NCI-H446 treated with DMSO at 0.1 percent for 48 hours (cell line): ENCODE measurements around the gene SLC39A2.
A peak's percentile ranks its signal among the peaks of the same experiment; 100 is the strongest.
"Not testable (repeated sequence)": the region's sequence is repeated elsewhere in the genome, so short reads cannot be mapped to it uniquely, and the experiment has no call there.

Experiments
- DNase-seq: peaks from one replicate; lab custom pipeline; 2025; lab: John Stamatoyannopoulos, UW

SLC39A2 gene, protein sequence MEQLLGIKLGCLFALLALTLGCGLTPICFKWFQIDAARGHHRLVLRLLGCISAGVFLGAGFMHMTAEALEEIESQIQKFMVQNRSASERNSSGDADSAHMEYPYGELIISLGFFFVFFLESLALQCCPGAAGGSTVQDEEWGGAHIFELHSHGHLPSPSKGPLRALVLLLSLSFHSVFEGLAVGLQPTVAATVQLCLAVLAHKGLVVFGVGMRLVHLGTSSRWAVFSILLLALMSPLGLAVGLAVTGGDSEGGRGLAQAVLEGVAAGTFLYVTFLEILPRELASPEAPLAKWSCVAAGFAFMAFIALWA

DNA sequence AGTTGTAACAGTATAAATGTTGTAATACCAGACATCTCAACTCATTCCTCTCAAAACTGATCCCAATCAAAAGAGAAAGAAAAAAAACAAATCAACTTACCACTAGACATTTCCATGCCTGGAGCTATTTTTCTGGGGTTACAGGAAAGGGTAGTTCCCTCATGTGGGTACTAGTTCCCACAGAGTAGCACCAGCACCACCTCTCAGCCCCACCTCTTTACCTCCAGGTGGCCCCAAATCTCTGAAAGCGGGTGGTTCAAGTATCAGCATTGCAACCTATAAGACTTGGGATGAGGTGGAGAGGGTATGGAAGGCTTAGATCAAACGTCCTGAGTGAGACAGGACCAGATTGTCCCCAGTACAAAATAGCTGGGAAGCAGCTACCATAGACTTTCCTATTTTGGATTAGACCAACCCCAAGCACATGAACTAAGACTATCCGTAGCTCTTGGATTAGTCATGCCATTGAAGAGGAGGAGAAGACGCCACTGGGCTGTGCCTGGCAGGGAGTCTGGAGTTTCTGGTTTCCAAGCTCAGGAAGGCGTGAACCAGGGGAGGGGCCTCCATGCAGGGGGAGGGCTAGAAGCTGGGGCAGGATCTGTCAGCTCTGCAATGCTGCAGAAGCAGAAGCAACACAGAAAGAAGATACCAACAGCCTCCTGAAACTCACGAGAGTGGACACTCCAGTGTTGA, at the start of gene SLC39A2:
Gene SLC39A2, plus strand, starts transcription at position 620 of the 693 bp plus-strand sequence. CDS start 154 bp downstream, outside the sequence.
- no peak for DNase-seq

- not testable (repeated sequence) for DNase-seq
Observed at GRCh38 chr14:20954736-20955537, 44.2 kb upstream of the SLC39A2 start, which contains the start of gene RNASE2. TSS of gene RNASE2 (plus strand) at chr14:20955487. CDS start at chr14:20955772, 285 bp downstream.

- DNase-seq = not testable (repeated sequence)
Observed at GRCh38 chr14:20955538-20955873, 43.6 kb upstream of the SLC39A2 start.

DNA sequence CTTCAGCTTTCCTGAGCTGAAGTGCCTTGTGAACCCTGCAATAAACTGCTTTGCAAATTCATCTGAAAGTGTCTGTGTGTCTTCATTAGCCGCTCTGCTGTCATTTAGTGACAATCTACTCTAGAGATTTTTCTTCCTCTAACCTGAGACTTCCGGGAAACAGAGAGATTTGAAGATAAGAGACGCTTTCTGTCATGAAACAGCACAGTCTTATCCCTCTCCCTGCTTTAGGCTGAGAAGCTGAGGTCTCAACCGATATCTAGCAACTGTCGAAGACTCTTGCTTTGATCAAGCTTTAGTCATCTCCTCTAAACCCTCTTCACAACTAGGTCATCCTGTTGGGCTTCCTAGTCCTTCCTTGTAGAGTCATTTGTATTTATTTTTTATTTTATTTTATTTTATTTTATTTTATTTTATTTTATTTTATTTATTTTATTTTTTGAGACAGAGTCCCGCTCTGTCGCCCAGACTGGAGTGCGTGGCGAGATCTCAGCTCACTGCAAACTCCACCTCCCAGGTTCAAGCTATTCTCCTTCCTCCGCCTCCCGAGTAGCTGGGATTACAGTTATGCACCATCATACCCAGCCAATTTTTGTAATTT, 42.6 kb upstream of the SLC39A2 start:
- DNase-seq = no peak

GRCh38 chr14:20958946-20959345, 40.1 kb upstream of the SLC39A2 start:
- DNase-seq = not testable (repeated sequence)

DNA sequence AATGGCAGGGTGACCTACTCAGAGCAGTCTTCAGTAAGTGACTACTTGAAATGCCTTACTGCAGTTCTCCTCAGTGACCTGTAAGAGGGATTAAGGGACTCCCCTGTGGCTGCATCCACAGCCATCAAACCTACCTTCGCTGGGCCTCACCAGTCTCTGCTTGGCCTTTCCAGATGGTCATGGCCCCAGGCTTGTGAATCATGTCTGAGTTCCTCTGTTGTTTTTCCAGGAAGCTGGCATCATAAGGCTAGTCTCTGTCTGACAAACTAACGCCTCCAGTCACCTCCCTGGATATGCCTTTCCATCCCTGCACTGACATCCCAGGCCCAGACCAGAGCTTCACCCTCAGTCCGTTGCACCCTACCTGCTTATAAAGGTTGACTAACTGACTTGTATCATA, 29.8 kb upstream of the SLC39A2 start:
- DNase-seq = no peak

GRCh38 chr14:20970647-20970982, 28.5 kb upstream of the SLC39A2 start:
- no peak for DNase-seq

GRCh38 chr14:20970983-20971704, 27.9 kb upstream of the SLC39A2 start:
- DNase-seq = peak; percentile 72

- DNase-seq = no peak
Observed at GRCh38 chr14:20971705-20972021, 27.4 kb upstream of the SLC39A2 start.

- no peak for DNase-seq
Observed at GRCh38 chr14:20973501-20973900, 25.6 kb upstream of the SLC39A2 start.

GRCh38 chr14:20976291-20976690, 22.8 kb upstream of the SLC39A2 start:
- no peak for DNase-seq

DNA sequence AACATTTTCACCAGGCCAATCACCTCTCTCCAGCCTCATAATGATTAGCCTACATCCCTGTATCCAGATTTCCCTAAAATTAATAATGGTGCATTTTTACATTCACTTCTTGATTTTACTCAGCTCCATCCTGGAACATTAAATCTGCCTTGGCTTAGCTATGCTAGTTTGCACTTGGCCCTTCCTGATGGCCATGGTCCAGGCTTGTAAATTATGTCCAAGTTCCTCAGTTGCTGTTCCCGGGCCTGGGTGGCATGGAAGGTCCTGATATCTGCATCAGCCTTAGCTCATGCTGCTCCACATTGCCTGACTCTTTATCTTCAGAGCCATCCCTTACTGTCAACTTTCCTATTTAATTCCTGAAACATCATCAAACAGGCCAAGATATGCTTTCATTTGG, 20.4 kb upstream of the SLC39A2 start:
- no peak for DNase-seq

DNA sequence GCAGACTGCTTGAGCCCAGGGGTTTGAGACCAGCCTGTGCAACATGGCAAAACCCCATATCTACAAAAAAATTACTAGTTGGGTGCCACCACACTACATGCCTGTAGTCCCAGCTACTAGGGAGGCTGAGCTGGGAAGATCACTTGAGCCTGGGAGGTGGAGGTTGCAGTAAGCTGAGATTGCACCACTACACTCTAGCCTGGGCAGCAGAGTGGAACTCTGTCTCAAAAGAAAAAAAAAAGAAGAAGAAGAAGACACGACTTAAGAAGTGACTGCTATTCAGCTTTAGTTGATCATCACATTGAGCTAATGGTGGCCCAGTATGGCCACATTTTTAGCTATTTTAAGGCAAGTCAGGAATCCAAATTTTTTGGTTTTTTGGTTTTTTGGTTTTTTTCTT, 18.2 kb upstream of the SLC39A2 start:
- no peak for DNase-seq

DNA sequence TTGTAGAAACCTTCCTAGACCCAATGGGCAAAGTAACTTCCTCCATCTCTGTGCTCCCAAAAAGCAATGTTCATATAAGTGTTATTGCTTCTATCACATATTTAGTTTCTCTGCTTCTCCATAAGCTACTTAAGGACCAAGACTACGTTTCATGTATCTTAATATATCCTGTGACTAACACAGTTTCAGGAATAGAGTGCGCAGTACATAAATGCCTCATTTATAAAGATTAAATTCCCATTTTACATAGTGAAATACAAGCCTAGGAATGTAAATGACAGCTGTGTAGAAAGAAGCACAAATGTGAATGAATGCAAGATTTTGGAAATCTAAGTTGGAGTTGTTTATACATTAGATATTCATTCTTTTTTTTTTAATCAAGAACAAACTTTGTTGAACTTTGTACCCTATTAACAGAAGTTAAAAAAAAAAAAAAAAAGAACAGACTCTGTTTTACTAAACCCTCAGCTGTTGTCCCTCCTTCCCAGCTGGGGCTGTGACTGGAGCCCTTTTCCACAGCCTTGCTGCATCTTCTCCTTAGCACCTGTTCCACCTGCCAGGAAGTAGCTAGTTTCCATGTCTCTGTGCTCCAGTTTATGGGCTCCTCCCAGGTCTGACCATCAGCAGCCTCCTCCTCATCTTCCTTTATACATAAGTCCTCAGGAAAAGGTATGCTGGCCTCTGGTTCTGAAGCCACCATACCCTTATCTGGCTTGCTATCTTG, 16.3 kb upstream of the SLC39A2 start:
- no peak for DNase-seq

GRCh38 chr14:20985650-20986049, 13.4 kb upstream of the SLC39A2 start:
- not testable (repeated sequence) for DNase-seq

DNA sequence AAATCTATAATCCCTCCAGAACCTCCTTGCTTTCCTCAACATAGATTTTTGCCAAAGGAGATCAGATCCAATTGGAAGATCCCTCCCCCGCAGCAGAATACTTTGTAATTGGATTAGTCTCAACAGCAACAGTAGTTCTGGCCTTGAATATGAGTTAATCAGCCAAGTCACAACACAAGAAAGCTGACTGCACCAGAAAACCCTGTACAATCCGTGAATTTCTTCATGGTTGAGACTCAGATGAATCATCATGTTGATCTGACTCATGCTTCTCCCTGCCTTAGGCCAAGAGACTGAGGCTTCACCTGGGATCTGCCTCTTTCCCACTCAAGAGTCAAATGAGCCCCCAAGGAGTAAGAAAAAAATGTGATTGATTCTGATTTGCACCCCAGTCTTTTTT, 12.3 kb upstream of the SLC39A2 start:
- peak; percentile 52 for DNase-seq

GRCh38 chr14:20988717-20989470, 10.2 kb upstream of the SLC39A2 start:
- DNase-seq = no peak

DNA sequence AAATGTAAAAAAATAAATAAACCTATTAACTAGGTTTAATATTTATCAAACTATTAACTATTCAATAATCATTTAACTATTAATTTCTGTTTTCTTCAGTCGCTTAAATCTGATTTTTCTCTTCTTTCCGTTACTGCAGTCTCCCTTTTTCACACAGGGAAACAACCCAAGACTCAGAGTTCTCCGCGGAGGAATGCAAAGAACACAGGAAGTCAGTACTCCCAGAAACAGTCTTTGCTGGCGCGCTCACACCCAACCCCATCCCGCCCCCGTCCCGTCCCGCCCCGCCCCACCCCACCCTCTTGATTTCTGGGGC, 9.7 kb upstream of the SLC39A2 start:
- no peak for DNase-seq

GRCh38 chr14:20989787-20990600, 9.1 kb upstream of the SLC39A2 start, which contains the start of gene METTL17:
TSS of gene METTL17 (plus strand) at chr14:20989980. CDS start at chr14:20990003, 23 bp downstream.
- DNase-seq = peak; percentile 97

GRCh38 chr14:20996521-20996920, 2.6 kb upstream of the SLC39A2 start:
- no peak for DNase-seq
